ENCODE results near the gene FYB2.

DNA sequence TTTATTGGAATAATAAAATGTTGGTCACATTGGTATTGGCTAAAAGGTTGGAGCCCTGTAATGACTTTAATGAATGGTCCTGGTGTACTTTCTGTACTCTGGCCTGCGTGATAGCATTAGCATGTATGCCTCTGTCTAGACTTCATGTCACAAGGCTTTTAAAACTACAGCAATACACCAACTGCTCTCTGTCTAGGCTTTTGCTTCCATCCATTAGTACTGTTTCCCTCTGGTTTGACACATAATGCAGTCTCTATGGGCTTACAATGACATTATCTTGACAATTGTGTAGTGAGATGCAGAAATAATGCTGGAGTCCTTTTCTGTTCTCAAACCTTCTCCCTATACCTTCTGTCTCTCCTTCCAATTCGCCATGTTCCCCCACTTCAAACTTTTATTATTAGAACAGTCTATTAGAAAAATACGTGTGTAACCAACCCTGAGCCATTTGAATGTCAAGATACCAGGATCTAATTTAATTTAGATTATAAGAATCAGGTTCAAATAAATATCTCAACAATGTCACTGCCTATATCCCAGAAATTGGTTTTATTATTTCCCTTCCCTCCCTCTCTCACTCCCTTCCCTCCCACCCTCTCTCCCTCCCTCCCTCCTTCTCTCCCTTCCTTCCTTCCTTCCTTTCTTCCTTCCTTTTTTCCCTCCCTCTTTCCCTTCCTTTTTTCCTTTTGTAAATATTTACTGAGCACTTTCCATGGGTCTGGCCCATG is 44.2 kb upstream of the FYB2 start:
- TF ChIP-seq EZH2 (IDR thresholded peaks at IDR 0.05; ENCODE audit: low read depth) = no peak
- TF ChIP-seq, protein P1, sequence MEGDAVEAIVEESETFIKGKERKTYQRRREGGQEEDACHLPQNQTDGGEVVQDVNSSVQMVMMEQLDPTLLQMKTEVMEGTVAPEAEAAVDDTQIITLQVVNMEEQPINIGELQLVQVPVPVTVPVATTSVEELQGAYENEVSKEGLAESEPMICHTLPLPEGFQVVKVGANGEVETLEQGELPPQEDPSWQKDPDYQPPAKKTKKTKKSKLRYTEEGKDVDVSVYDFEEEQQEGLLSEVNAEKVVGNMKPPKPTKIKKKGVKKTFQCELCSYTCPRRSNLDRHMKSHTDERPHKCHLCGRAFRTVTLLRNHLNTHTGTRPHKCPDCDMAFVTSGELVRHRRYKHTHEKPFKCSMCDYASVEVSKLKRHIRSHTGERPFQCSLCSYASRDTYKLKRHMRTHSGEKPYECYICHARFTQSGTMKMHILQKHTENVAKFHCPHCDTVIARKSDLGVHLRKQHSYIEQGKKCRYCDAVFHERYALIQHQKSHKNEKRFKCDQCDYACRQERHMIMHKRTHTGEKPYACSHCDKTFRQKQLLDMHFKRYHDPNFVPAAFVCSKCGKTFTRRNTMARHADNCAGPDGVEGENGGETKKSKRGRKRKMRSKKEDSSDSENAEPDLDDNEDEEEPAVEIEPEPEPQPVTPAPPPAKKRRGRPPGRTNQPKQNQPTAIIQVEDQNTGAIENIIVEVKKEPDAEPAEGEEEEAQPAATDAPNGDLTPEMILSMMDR (conservative IDR thresholded peaks at IDR 0.05) = no peak
